Loucy (cell line): Measurements from ENCODE around the gene ARMC8.
"Not testable (repeated sequence)": the region's sequence is repeated elsewhere in the genome, so short reads cannot be mapped to it uniquely, and the experiment has no call there.

Experiments
- H2AFZ ChIP-seq: fragments of 200-600 bp; sonication (generic); 2 replicates; pipeline ENCODE4 v1.6.0; 2016; ENCODE audit warnings: antibody characterized with exemption, mild to moderate bottlenecking, low read length, moderate library complexity
- H3F3A ChIP-seq: fragments of 200-600 bp; 2 replicates; pipeline ENCODE4 v1.6.0; 2016; ENCODE audit warnings: antibody characterized with exemption, low read depth, mild to moderate bottlenecking
- H3K27me3 ChIP-seq: fragments of 200-600 bp; sonication (generic); 2 replicates; pipeline ENCODE4 v1.6.1; 2014; ENCODE audit warnings: low read length, mild to moderate bottlenecking; ENCODE audit not compliant: insufficient read depth, poor library complexity, severe bottlenecking
- H3K36me3 ChIP-seq: fragments of 200-600 bp; sonication (generic); 2 replicates; pipeline ENCODE4 v1.6.1; 2016; ENCODE audit warnings: low read length; ENCODE audit not compliant: insufficient read depth
- H3K4me1 ChIP-seq: fragments of 200-600 bp; sonication (generic); 2 replicates; pipeline ENCODE4 v1.5.1; 2014; ENCODE audit warnings: low read length, mild to moderate bottlenecking; ENCODE audit not compliant: insufficient read depth, poor library complexity, severe bottlenecking
- H3K4me2 ChIP-seq: fragments of 200-600 bp; sonication (generic); 2 replicates; pipeline ENCODE4 v1.6.0; 2014; ENCODE audit warnings: antibody characterized with exemption, low read length, low read depth, mild to moderate bottlenecking; ENCODE audit not compliant: poor library complexity, severe bottlenecking
- H3K4me3 ChIP-seq: fragments of 200-600 bp; sonication (generic); 2 replicates; pipeline ENCODE4 v1.5.1; 2014; ENCODE audit warnings: low read length, mild to moderate bottlenecking, mixed read lengths; ENCODE audit not compliant: poor library complexity, severe bottlenecking
- H3K79me2 ChIP-seq: fragments of 200-600 bp; sonication (generic); 2 replicates; pipeline ENCODE4 v1.6.1; 2014; ENCODE audit warnings: low read length; ENCODE audit not compliant: insufficient read depth
- H3K9ac ChIP-seq: fragments of 200-600 bp; sonication (generic); 2 replicates; pipeline ENCODE4 v1.6.0; 2014; ENCODE audit warnings: mild to moderate bottlenecking, low read depth, low read length, moderate library complexity; ENCODE audit not compliant: poor library complexity, severe bottlenecking
- H3K9me2 ChIP-seq: fragments of 200-600 bp; sonication (generic); replicated peaks from 2 replicates; pipeline ENCODE4 v1.6.1; 2016; ENCODE audit warnings: low read depth, low read length, mixed read lengths
- H3K9me3 ChIP-seq: fragments of 200-600 bp; sonication (generic); 2 replicates; pipeline ENCODE4 v1.6.1; 2014; ENCODE audit warnings: mild to moderate bottlenecking, antibody characterized with exemption, low read length, low read depth; ENCODE audit not compliant: insufficient read depth
- H4K20me1 ChIP-seq: fragments of 200-600 bp; sonication (generic); 2 replicates; pipeline ENCODE4 v1.6.0; 2014; ENCODE audit warnings: antibody characterized with exemption, low read length, mild to moderate bottlenecking; ENCODE audit not compliant: insufficient read depth, poor library complexity, severe bottlenecking
- CTCF ChIP-seq: fragments of 200-600 bp; sonication (generic); conservative IDR thresholded peaks from 2 replicates; pipeline ENCODE4 v1.5.1; 2014; ENCODE audit warnings: mild to moderate bottlenecking, antibody characterized with exemption, low read length
- EZH2phosphoT487 ChIP-seq: fragments of 200-600 bp; IDR thresholded peaks from 2 replicates; pipeline ENCODE4 v1.6.1; 2018; ENCODE audit warnings: antibody characterized with exemption, mild to moderate bottlenecking, moderate library complexity, borderline replicate concordance

Gene ARMC8

GRCh38 chr3:138140940-138141339, 46.2 kb upstream of the ARMC8 start:
- TF ChIP-seq EZH2phosphoT487: no peak
- TF ChIP-seq CTCF: no peak
- Histone ChIP-seq H3K4me2 (peak overlapping the region; percentile 35), H2AFZ (no peak overlapping the region)

GRCh38 chr3:138142181-138142580, 44.9 kb upstream of the ARMC8 start:
- not testable (repeated sequence) for H3F3A ChIP-seq, H3K9me3 ChIP-seq, H3K36me3 ChIP-seq, H3K9ac ChIP-seq, H3K9me2 ChIP-seq, H2AFZ ChIP-seq, H3K27me3 ChIP-seq, H3K4me3 ChIP-seq, H3K4me2 ChIP-seq, H3K79me2 ChIP-seq, H4K20me1 ChIP-seq
- peaks cover 13% of the 10 kb centered on the region for H3K4me1 ChIP-seq

More at GRCh38 chr3:138140940-138141339, 46.2 kb upstream of the ARMC8 start:
- H3K9me2 ChIP-seq: no peaks in the 10 kb centered on the region
- H3K4me3 ChIP-seq: no peak overlapping the region
- H3K9ac ChIP-seq: peak overlapping the region; percentile 4
- no peaks in the 10 kb centered on the region for H4K20me1 ChIP-seq
- H3K9me3 ChIP-seq: no peaks in the 10 kb centered on the region
- no peaks in the 10 kb centered on the region for H3K79me2 ChIP-seq
- H3F3A ChIP-seq: no peaks in the 10 kb centered on the region
- no peaks in the 10 kb centered on the region for H3K36me3 ChIP-seq
- H3K4me1 ChIP-seq: peaks cover 20% of the 10 kb centered on the region
- H3K27me3 ChIP-seq: no peaks in the 10 kb centered on the region

- H3K36me3 ChIP-seq: no peaks in the 10 kb centered on the region
- H3K79me2 ChIP-seq: no peaks in the 10 kb centered on the region
- TF ChIP-seq CTCF (no peak), EZH2phosphoT487 (no peak)
- H3K4me2 ChIP-seq: no peak overlapping the region
- no peak overlapping the region for H3K4me3 ChIP-seq
- H3K9me3 ChIP-seq: no peaks in the 10 kb centered on the region
- no peaks in the 10 kb centered on the region for H3F3A ChIP-seq
- H3K4me1 ChIP-seq: no peaks in the 10 kb centered on the region
- H3K9ac ChIP-seq: no peak overlapping the region
- H2AFZ ChIP-seq: no peak overlapping the region
- no peaks in the 10 kb centered on the region for H3K27me3 ChIP-seq
- H3K9me2 ChIP-seq: no peaks in the 10 kb centered on the region
- H4K20me1 ChIP-seq: no peaks in the 10 kb centered on the region
These were observed 38.6 kb upstream of the ARMC8 start for GRCh38 chr3:138148503-138148902.

GRCh38 chr3:138154534-138154933, 32.6 kb upstream of the ARMC8 start:
- Histone ChIP-seq H3F3A (no peaks in the 10 kb centered on the region), H2AFZ (no peak overlapping the region), H3K27me3 (no peaks in the 10 kb centered on the region), H4K20me1 (no peaks in the 10 kb centered on the region), H3K9ac (no peak overlapping the region), H3K79me2 (no peaks in the 10 kb centered on the region), H3K4me2 (no peak overlapping the region), H3K4me1 (no peaks in the 10 kb centered on the region), H3K9me2 (no peaks in the 10 kb centered on the region), H3K36me3 (no peaks in the 10 kb centered on the region), H3K9me3 (no peaks in the 10 kb centered on the region), H3K4me3 (no peak overlapping the region)
- TF ChIP-seq CTCF (no peak), EZH2phosphoT487 (no peak)
